ENCODE data around the gene PLD3.
"Not testable (repeated sequence)": the region's sequence is repeated elsewhere in the genome, so short reads cannot be mapped to it uniquely, and the experiment has no call there.

The PLD3 gene

DNA sequence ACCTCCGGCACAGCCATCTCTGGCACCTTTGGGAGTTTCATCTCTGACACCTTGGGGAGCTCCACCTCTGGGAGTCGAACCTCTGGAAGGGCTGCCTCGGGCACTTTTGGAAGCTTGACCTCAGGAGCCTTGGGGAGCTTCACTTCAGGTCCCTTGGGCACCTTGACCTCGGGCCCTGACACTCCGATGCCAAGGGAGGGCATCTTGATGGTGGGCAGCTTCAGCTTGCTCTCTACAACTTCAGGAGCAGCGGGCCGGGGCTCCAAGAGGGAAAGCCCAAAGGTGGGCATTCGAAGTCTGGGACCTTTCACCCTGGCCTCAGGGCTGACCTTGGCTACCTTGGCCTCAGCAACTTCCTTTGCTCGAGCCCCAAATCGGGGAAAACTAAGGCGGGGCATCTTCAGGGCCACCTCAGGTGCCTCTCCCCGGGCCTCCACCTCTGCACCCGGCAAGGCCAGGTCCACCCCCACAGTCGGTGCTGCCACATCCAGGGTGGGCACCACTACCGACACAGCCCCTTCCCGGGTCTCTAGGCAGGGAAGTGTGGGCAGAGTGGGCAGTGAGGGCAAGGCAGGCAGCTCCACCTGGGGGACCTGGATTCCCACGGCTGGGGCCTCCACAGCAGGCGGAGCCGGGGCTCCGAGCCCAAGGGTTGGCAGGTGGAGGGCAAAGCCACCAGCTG, 48.5 kb downstream of the PLD3 start:
- in situ Hi-C loops (cut with MboI; ENCODE audit: low sequenced_read_pairs, unreplicated experiment): no loop called here
- DNase-seq (ENCODE audit: low spot score): no peak
- TF ChIP-seq, protein P1, sequence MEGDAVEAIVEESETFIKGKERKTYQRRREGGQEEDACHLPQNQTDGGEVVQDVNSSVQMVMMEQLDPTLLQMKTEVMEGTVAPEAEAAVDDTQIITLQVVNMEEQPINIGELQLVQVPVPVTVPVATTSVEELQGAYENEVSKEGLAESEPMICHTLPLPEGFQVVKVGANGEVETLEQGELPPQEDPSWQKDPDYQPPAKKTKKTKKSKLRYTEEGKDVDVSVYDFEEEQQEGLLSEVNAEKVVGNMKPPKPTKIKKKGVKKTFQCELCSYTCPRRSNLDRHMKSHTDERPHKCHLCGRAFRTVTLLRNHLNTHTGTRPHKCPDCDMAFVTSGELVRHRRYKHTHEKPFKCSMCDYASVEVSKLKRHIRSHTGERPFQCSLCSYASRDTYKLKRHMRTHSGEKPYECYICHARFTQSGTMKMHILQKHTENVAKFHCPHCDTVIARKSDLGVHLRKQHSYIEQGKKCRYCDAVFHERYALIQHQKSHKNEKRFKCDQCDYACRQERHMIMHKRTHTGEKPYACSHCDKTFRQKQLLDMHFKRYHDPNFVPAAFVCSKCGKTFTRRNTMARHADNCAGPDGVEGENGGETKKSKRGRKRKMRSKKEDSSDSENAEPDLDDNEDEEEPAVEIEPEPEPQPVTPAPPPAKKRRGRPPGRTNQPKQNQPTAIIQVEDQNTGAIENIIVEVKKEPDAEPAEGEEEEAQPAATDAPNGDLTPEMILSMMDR (IDR thresholded peaks at IDR 0.05; ENCODE audit: borderline replicate concordance, control extremely low read depth, extremely low read depth, insufficient read depth, missing control alignments): no peak

DNA sequence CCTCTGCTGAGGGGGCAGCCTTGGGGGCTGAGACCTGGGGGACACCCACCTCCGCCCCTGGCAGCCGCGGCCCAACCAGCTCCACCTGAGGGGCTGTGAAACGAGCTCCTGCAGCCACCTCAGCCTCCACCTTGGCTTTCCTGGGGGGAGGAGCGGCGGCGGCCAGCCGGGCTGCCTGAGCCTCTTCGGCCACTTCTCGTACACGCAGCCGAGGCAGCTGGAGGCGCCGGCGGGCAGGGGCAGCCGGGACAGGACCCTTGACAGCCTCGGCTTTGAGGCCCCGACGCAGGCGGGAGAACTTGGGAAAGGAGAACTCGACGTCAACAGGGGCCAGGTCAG, 49.0 kb downstream of the PLD3 start:
- TF ChIP-seq, protein P1 (IDR thresholded peaks at IDR 0.05; ENCODE audit: borderline replicate concordance, control extremely low read depth, extremely low read depth, insufficient read depth, missing control alignments): no peak
- in situ Hi-C loops (cut with MboI; ENCODE audit: low sequenced_read_pairs, unreplicated experiment): no loop called here
- DNase-seq (ENCODE audit: low spot score): no peak

DNA sequence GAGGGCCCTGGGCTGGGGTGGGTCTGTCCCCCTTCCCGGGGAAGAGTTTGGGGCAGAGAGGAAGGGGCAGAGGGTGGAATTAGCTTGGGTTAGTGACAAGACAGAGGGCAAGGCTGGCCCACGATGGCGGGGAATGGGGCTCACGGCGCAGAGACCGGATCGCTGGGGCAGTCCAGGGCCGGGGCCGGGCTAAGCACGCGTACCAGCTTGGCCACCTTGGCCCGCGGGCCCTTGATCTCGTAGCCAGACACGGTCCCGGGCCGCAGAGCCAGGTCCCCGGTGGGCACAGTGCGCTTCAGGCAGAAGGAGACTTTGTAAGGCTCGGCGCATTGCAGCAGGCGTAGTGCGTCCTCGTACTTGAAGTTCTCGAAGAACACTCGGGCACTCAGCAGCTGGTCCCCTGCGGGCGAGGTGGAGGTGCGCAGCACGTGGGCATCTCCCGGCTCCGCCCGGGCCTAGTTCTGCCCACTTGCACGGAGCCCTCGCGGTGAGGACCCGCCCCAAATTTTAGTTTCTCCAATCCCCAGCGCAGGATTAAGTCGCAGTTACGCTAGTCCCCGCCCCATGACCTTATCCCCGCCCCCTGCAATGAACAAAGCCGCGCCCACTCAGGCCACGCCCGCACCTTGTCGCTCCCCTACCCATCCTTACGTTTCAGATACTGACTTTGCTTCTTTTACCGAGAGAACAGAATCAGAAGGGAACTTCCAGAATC, 50.1 kb downstream of the PLD3 start:
- in situ Hi-C loops (cut with MboI; ENCODE audit: low sequenced_read_pairs, unreplicated experiment): no loop called here
- DNase-seq (ENCODE audit: low spot score): peak; percentile 62
- TF ChIP-seq, protein P1 (IDR thresholded peaks at IDR 0.05; ENCODE audit: borderline replicate concordance, control extremely low read depth, extremely low read depth, insufficient read depth, missing control alignments): no peak

DNA sequence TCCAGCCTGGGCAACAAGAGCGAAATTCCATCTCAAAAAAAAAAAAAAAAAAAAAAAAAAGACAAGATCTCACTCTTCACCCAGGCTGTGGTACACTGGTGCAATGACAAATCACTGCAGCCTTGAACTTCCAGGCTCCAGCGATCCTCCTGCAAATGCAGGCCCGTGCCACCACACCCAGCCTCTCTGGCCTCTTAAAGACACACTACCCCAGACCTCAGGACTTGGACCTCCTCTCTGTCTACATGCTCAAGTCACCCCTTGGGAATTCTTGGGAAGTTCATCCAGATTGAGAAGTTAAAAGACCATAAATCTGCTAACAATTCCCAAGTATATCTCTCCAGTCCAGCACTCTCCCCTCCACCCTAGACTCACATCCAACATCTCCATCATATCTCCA, 52.1 kb downstream of the PLD3 start:
- DNase-seq (ENCODE audit: low spot score): no peak
- TF ChIP-seq, protein P1 (IDR thresholded peaks at IDR 0.05; ENCODE audit: borderline replicate concordance, control extremely low read depth, extremely low read depth, insufficient read depth, missing control alignments): no peak
- in situ Hi-C loops (cut with MboI; ENCODE audit: low sequenced_read_pairs, unreplicated experiment): no loop called here

DNA sequence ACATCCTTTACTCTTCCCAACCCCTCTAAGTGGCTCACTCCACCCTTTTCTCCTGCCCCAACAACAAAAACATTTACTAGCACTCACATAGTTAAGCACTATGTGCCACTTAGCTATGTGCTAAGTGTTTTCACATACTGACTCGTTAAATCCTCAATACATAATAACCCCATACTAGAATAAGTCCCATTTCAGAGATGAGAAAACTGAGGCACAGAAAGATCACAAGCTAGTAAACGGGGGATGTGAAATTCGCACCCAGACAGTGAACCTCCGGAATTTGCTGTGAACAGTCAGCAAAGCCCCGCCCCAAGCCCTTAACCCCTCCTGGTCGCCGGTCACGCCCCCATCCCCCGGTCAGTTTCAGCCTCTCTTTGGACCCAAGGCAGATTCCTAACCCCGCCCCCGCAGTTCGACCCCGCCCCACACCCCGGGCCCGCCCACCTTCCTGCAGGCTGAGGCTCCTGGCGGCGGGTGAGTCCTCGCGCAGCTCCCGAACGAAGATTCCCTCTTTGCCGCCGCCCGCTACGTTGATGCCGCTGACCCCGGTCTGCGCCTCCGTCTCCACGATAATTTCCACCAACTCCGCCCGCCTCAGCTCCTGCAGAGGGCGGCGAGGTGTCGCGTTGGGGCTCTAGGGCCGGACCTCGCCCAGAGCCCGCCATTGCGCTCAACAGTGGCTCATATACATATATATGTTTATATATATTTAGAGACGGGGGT, 54.9 kb downstream of the PLD3 start:
- DNase-seq (ENCODE audit: low spot score): peak; percentile 98
- in situ Hi-C loops (cut with MboI; ENCODE audit: low sequenced_read_pairs, unreplicated experiment): no loop called here
- TF ChIP-seq, protein P1 (IDR thresholded peaks at IDR 0.05; ENCODE audit: borderline replicate concordance, control extremely low read depth, extremely low read depth, insufficient read depth, missing control alignments): no peak

DNA sequence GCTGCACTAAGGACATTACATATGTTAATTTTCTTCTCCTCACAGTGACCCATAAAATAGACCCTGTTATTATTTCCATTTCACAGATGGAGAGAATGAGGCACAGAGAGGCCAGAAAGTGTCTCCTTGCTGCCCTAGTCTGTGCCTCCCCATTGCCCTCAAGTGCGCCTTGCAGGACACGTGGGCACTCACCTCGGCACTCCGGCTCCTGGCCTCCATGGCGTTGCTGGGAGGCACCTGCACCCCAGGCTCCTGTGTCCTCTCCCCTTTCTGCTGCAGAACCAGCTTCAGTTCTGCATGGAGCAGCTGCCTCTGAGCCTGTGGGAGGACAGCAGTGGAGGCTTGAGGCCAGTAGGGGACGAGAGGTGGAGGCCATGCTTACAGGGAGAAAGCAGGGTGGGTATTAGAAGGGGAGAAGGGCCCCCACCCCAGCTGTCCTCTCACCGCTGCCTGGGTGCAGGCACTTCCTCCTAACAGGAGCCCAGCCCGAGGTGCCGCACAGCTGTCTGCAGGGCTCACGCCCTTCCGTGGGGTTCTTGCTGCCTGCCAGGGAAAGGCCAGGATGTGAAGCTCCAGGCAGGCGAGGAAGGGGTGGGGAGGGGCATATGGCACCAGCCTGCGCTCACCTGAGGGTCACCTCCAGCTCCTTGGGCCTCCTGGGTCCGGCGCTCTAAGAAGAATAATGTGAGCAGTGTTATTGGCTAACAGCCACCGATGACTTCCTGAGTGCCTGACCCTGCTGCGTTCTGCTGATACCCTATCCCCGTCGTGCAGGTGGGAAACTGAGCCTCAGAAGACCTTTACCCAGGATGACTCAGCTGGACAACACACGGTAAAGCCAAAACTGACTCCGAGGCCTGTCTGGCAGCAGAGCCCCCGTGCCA, 59.5 kb downstream of the PLD3 start:
- TF ChIP-seq, protein P1 (IDR thresholded peaks at IDR 0.05; ENCODE audit: borderline replicate concordance, control extremely low read depth, extremely low read depth, insufficient read depth, missing control alignments): no peak
- in situ Hi-C loops (cut with MboI; ENCODE audit: low sequenced_read_pairs, unreplicated experiment): no loop called here
- no peak for DNase-seq (ENCODE audit: low spot score)

DNA sequence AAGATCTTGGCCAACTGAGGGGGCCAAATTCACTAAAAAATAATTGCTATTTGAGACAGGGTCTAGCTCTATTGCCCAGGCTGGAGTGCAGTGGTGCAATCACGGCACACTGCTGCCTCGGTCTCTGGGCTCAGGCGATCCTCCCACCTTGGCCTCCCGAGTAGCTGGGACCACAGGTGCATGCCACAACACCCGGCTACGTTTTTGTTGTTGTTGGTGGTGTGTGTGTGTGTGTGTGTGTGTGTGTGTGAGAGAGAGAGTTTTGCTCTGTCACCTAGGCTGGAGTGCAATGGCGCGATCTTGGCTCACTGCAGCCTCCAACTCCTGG, 60.1 kb downstream of the PLD3 start:
- DNase-seq (ENCODE audit: low spot score); in situ Hi-C loops (cut with MboI; ENCODE audit: low sequenced_read_pairs, unreplicated experiment): not testable (repeated sequence)
